GM12878 (cell line): ENCODE measurements around the gene TLK2. TPM values are rescaled to one million over a fixed set of nuclear protein-coding genes. Genes with fewer than 3 reads are reported as not detected.
"Not testable (repeated sequence)": the region's sequence is repeated elsewhere in the genome, so short reads cannot be mapped to it uniquely, and the experiment has no call there.

ENCODE experiments used
- ATAC-seq: fragments of 200-7000 bp; cut with Tn5 transposase; 3 replicates; pipeline ENCODE4 v1.9.1; 2020; ENCODE audit warnings: mild to moderate bottlenecking, moderate library complexity
- BruUV-seq: library from RNA; stranded (reverse); fragments of 400-500 nt; replicated peaks from 2 replicates; lab custom pipeline; 2021; lab: Mats Ljungman, UMichigan
- CTCF ChIA-PET: fragments of 300-600 bp; sonication (Branson Sonifier 250); formaldehyde crosslinking; extraction: SDS; loops from one replicate; lab custom pipeline; 2021; ENCODE audit warnings: inconsistent platforms; lab: Yijun Ruan, JAX
- POLR2A ChIA-PET: fragments of 350-600 bp; formaldehyde crosslinking; extraction: SDS; loops from one replicate; lab custom pipeline; 2021; ENCODE audit warnings: inconsistent platforms; lab: Charles Lee
- RAD21 ChIA-PET: fragments of 300-600 bp; sonication (Branson Sonifier 250); formaldehyde crosslinking; loops from one replicate; lab custom pipeline; 2023; ENCODE audit warnings: antibody characterized with exemption; ENCODE audit not compliant: unreplicated experiment; lab: Charles Lee
- SMC1A ChIA-PET: fragments of 300-600 bp; sonication (Branson Sonifier 250); formaldehyde crosslinking; loops from one replicate; lab custom pipeline; 2023; ENCODE audit not compliant: unreplicated experiment, uncharacterized antibody; lab: Charles Lee
- DNase-seq: peaks from one replicate; pipeline ENCODE4 v3.0.0-alpha.2; 2011; ENCODE audit warnings: low read depth, low spot score
- FAIRE-seq: peaks from 3 replicates; lab custom pipeline; 2011; peaks lifted over from hg19 to GRCh38; lab: Jason Lieb, UNC
- H2AFZ ChIP-seq: 2 replicates; pipeline ENCODE4 v1.6.0; 2011; ENCODE audit warnings: low read depth, low read length, control low read depth; ENCODE audit not compliant: control insufficient read depth
- H3K27ac ChIP-seq: 2 replicates; pipeline ENCODE4 v1.5.1; 2011; ENCODE audit warnings: control low read depth; ENCODE audit not compliant: control insufficient read depth, insufficient read depth
- H3K27me3 ChIP-seq, 2 experiments: replicated peaks in 1 of 2; 2 replicates each; pipeline versions ENCODE4 v1.6.0 to v1.6.1; 2011; ENCODE audit warnings: low read length in 1 of 2; ENCODE audit not compliant: control insufficient read depth in 2 of 2, insufficient read depth in 2 of 2
- H3K36me3 ChIP-seq, 2 experiments: 2 replicates each; pipeline ENCODE4 v1.5.1; 2011; ENCODE audit warnings: low read length in 1 of 2; ENCODE audit not compliant: control insufficient read depth in 2 of 2, insufficient read depth in 2 of 2
- H3K4me1 ChIP-seq: 2 replicates; pipeline ENCODE4 v1.6.1; 2011; ENCODE audit warnings: mild to moderate bottlenecking, low read length, moderate library complexity, mixed read lengths; ENCODE audit not compliant: control insufficient read depth, insufficient read depth
- H3K4me2 ChIP-seq: 2 replicates; pipeline ENCODE4 v1.6.0; 2011; ENCODE audit warnings: control low read depth; ENCODE audit not compliant: control insufficient read depth, insufficient read depth
- H3K4me3 ChIP-seq: fragments of 200-600 bp; sonication (generic); 2 replicates; pipeline ENCODE4 v1.5.1; 2016
- H3K79me2 ChIP-seq: 2 replicates; pipeline ENCODE4 v1.6.0; 2011; ENCODE audit warnings: low read length; ENCODE audit not compliant: control insufficient read depth, insufficient read depth
- H3K9ac ChIP-seq: 2 replicates; pipeline ENCODE4 v1.8.0; 2011; ENCODE audit warnings: low read length, control low read depth, mixed read lengths; ENCODE audit not compliant: control insufficient read depth, insufficient read depth
- H3K9me3 ChIP-seq: replicated peaks from 3 replicates; pipeline ENCODE4 v1.5.1; 2011; ENCODE audit warnings: mild to moderate bottlenecking, low read length; ENCODE audit not compliant: control insufficient read depth, insufficient read depth
- H4K20me1 ChIP-seq: 2 replicates; pipeline ENCODE4 v1.6.0; 2011; ENCODE audit not compliant: control insufficient read depth, insufficient read depth
- POLR2A ChIP-seq: IDR thresholded peaks from 2 replicates; pipeline ENCODE4 v1.6.1; 2011; ENCODE audit warnings: low read depth, mild to moderate bottlenecking, low read length
- WGBS: methylation state at CpG from one replicate; pipeline ENCODE4 v1.1.6; 2016; ENCODE audit warnings: low lambda C conversion rate; ENCODE audit not compliant: insufficient replicate concordance, insufficient coverage; ENCODE audit errors: missing lambda C conversion rate; 5-methylcytosine and 5-hydroxymethylcytosine counted together
- in situ Hi-C: fragments of 300-500 bp; cut with MboI; formaldehyde crosslinking; loops from 9 replicates; pipeline ENCODE4 v1.14.3; 2018; ENCODE audit warnings: mixed read lengths
- intact Hi-C: fragments of 100-400 bp; cut with micrococcal nuclease; formaldehyde crosslinking; loops from one replicate; pipeline ENCODE4 v1.14.2; 2022; ENCODE audit not compliant: unreplicated experiment
- polyA plus RNA-seq, 11 experiments: library from polyadenylated mRNA; depleted of rRNA in 4 of 11; unstranded in 6 of 11; stranded (reverse) in 5 of 11; fragments of >200 nt; fragmentation: Nextera tagmentation in 4 of 11; fragmentation: Illumina TruSeq in 1 of 11; extraction: Ambion mirVana in 4 of 11; extraction: Trizol in 1 of 11; gene quantifications; 1 replicate in 1 of 11; 2 replicates in 10 of 11; pipeline versions ENCODE4 v1.2.1 to v1.2.3, GENCODE V29; 2011 to 2016; ENCODE audit warnings: inconsistent platforms in 2 of 11, missing spikeins in 2 of 11, low read depth in 1 of 11
- total RNA-seq, 4 experiments: library from RNA; depleted of rRNA in 3 of 4; stranded (reverse); fragments of >200 nt in 3 of 4; fragmentation: Illumina TruSeq in 1 of 4; extraction: Trizol in 1 of 4; gene quantifications; 2 replicates each; pipeline versions ENCODE4 v1.2.1 to v1.2.3, GENCODE V29; 2013 to 2021
- TF ChIP-seq, protein P1 (sequence below): IDR thresholded peaks from 2 replicates; pipeline ENCODE4 v1.6.1; 2012; ENCODE audit warnings: improper control_type of control experiment, low read depth, low read length; ENCODE audit not compliant: insufficient replicate concordance

Gene TLK2
- total and polyA plus RNA-seq, 10 of the 15 experiments (the other 5 are each of a cell fraction or from before 2014, with no cell fraction given) = 12.1 to 51.2 (median 27.5) TPM

DNA sequence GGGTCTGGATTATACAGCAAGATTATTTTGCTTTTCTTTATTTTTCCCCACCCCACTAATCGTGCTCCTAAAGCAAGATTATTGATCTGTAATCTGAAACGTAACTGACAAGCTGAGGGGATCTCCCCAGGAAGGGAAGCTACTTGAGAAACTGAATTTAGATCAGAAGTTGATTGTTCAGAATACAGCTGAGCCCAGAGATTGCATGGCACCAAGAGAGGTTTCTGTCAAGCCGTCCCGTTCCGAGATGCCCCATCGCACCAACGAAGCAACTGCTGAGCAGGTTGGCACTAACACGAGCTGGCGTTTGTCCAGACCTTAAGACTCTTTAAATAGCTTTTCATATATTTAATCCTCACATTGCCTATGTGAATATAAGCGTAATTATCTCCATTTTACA is 20.1 kb upstream of the TLK2 start:
- H3K4me2 ChIP-seq = peak overlapping the region; percentile 36
- peak overlapping the region; percentile 50; the same call in 1 of the 2 replicates for H2AFZ ChIP-seq
- H3K36me3 ChIP-seq, in situ Hi-C loops, RAD21 ChIA-PET, DNase-seq, H4K20me1 ChIP-seq, intact Hi-C loops, BruUV-seq, H3K79me2 ChIP-seq, H3K9me3 ChIP-seq, H3K27me3 ChIP-seq: not testable (repeated sequence)
- ATAC-seq (peak; percentile 55), FAIRE-seq (peak; percentile 38)
- H3K4me3 ChIP-seq = peak overlapping the region; percentile 75; the same call in 1 of the 2 replicates
- SMC1A ChIA-PET = interaction anchor here (1.0 kb wide), 1 partner anchor 36 kb away, joined by 5 read pairs; no protein-coding TSS in a partner anchor
- POLR2A ChIA-PET = interaction anchor here (0.6 to 1.3 kb wide), 2 partner anchors 21 to 24 kb away, joined by 4 read pairs; no protein-coding TSS in a partner anchor
- H3K9ac ChIP-seq = peak overlapping the region; percentile 70
- CTCF ChIA-PET = interaction anchor here (1.1 to 1.4 kb wide), 3 partner anchors 14 to 36 kb away, joined by 3 to 4 read pairs (median 3); partner anchors contain the start of gene METTL2A
- peak overlapping the region; percentile 62 for H3K27ac ChIP-seq
- peaks cover 37% of the 10 kb centered on the region for H3K4me1 ChIP-seq
- TF ChIP-seq, protein P1, sequence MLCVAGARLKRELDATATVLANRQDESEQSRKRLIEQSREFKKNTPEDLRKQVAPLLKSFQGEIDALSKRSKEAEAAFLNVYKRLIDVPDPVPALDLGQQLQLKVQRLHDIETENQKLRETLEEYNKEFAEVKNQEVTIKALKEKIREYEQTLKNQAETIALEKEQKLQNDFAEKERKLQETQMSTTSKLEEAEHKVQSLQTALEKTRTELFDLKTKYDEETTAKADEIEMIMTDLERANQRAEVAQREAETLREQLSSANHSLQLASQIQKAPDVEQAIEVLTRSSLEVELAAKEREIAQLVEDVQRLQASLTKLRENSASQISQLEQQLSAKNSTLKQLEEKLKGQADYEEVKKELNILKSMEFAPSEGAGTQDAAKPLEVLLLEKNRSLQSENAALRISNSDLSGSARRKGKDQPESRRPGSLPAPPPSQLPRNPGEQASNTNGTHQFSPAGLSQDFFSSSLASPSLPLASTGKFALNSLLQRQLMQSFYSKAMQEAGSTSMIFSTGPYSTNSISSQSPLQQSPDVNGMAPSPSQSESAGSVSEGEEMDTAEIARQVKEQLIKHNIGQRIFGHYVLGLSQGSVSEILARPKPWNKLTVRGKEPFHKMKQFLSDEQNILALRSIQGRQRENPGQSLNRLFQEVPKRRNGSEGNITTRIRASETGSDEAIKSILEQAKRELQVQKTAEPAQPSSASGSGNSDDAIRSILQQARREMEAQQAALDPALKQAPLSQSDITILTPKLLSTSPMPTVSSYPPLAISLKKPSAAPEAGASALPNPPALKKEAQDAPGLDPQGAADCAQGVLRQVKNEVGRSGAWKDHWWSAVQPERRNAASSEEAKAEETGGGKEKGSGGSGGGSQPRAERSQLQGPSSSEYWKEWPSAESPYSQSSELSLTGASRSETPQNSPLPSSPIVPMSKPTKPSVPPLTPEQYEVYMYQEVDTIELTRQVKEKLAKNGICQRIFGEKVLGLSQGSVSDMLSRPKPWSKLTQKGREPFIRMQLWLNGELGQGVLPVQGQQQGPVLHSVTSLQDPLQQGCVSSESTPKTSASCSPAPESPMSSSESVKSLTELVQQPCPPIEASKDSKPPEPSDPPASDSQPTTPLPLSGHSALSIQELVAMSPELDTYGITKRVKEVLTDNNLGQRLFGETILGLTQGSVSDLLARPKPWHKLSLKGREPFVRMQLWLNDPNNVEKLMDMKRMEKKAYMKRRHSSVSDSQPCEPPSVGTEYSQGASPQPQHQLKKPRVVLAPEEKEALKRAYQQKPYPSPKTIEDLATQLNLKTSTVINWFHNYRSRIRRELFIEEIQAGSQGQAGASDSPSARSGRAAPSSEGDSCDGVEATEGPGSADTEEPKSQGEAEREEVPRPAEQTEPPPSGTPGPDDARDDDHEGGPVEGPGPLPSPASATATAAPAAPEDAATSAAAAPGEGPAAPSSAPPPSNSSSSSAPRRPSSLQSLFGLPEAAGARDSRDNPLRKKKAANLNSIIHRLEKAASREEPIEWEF = peak; percentile 58
- 0 out of 2 replicates have a peak, but pooled peaks have one; percentile 37 for TF ChIP-seq POLR2A
- under 1% methylated on average over 10 of the region's 10 CpGs for WGBS

DNA sequence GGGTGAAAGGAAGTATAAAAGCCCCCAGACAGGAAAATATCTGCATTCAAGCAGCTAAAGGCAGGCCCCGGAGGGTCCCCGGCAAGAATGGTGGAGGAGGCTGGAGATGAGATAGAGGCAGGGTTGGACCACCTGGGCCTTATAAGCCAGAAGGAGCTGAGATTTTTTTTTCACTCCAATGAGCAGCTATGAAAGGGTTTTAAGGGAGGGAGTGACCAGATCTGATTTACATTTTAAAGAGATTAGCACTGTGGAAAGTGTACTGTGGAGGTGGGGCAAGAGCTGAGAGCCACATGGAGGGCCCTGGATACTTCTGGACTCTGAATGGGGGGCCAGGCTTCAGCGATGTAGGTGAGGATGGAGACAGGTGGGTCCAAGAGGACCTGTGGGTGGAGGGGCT is 14.2 kb upstream of the TLK2 start:
- POLR2A ChIA-PET, H3K4me2 ChIP-seq, H3K27me3 ChIP-seq, H3K27ac ChIP-seq, intact Hi-C loops, H2AFZ ChIP-seq, BruUV-seq, SMC1A ChIA-PET, RAD21 ChIA-PET, CTCF ChIA-PET, H3K4me1 ChIP-seq, ATAC-seq, H3K9me3 ChIP-seq, H3K9ac ChIP-seq, FAIRE-seq, H4K20me1 ChIP-seq, H3K4me3 ChIP-seq, DNase-seq, in situ Hi-C loops, H3K79me2 ChIP-seq, H3K36me3 ChIP-seq: not testable (repeated sequence)
- WGBS = 76% methylated on average over 2 of the region's 3 CpGs

DNA sequence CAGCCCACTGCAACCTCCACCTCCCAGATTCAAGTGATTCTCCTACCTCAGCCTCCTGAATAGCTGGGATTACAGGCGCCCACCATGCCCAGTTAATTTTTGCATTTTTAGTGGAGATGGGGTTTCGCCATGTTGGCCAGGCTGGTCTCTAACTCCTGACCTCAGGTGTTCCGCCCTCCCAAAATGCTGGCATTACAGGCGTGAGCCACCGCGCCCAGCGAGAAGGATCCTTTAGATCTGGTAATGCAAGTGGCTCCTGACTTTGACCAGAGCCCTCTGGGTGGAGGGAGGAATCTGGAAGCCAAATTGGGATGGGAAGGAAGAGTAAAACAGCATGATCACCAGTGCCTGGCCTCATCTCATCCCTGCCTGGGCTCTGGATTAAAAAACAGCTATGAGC is 13.4 kb upstream of the TLK2 start:
- H4K20me1 ChIP-seq, intact Hi-C loops, FAIRE-seq, POLR2A ChIA-PET, H3K27me3 ChIP-seq, H3K9me3 ChIP-seq, H3K4me3 ChIP-seq, BruUV-seq, SMC1A ChIA-PET, H3K79me2 ChIP-seq, H2AFZ ChIP-seq, ATAC-seq, H3K4me1 ChIP-seq, DNase-seq, H3K27ac ChIP-seq, CTCF ChIA-PET, H3K9ac ChIP-seq, in situ Hi-C loops, H3K4me2 ChIP-seq, RAD21 ChIA-PET, H3K36me3 ChIP-seq: not testable (repeated sequence)
- 92% methylated on average over 7 of the region's 7 CpGs for WGBS
